Measurements from ENCODE around the gene USP49.

Gene USP49

GRCh38 chr6:41759905-41760579, 135.1 kb downstream of the USP49 start:
- no peak for DNase-seq (ENCODE audit: low read depth in 1 of 2, low spot score in 1 of 2)
- no peak for TF ChIP-seq JUND (IDR thresholded peaks at IDR 0.05; ENCODE audit: low read depth)
- in situ Hi-C loops (cut with HindIII; ENCODE audit: low pct_unique_long_range_greater_than_20kb, low sequenced_read_pairs), result no loop called here

- no peak for DNase-seq (ENCODE audit: low read depth in 1 of 2, low spot score in 1 of 2)
- no peak for TF ChIP-seq JUND (IDR thresholded peaks at IDR 0.05; ENCODE audit: low read depth)
- in situ Hi-C loops (cut with HindIII; ENCODE audit: low pct_unique_long_range_greater_than_20kb, low sequenced_read_pairs), result no loop called here
These were observed 135.9 kb downstream of the USP49 start for GRCh38 chr6:41759106-41759904.

GRCh38 chr6:41758641-41759035, 136.5 kb downstream of the USP49 start:
- in situ Hi-C loops (cut with HindIII; ENCODE audit: low pct_unique_long_range_greater_than_20kb, low sequenced_read_pairs), result no loop called here
- no peak for DNase-seq (ENCODE audit: low read depth in 1 of 2, low spot score in 1 of 2)
- no peak for TF ChIP-seq JUND (IDR thresholded peaks at IDR 0.05; ENCODE audit: low read depth)

- TF ChIP-seq JUND (IDR thresholded peaks at IDR 0.05; ENCODE audit: low read depth), result no peak
- no peak for DNase-seq (ENCODE audit: low read depth in 1 of 2, low spot score in 1 of 2)
- in situ Hi-C loops (cut with HindIII; ENCODE audit: low pct_unique_long_range_greater_than_20kb, low sequenced_read_pairs), result no loop called here
These were observed 137.1 kb downstream of the USP49 start for GRCh38 chr6:41757931-41758640.

- in situ Hi-C loops (cut with HindIII; ENCODE audit: low pct_unique_long_range_greater_than_20kb, low sequenced_read_pairs), result no loop called here
- TF ChIP-seq JUND (IDR thresholded peaks at IDR 0.05; ENCODE audit: low read depth), result no peak
- DNase-seq (ENCODE audit: low read depth in 1 of 2, low spot score in 1 of 2), result no peak
These were observed 137.9 kb downstream of the USP49 start for GRCh38 chr6:41757271-41757670.

- no peak for TF ChIP-seq JUND (IDR thresholded peaks at IDR 0.05; ENCODE audit: low read depth)
- DNase-seq (ENCODE audit: low read depth in 1 of 2, low spot score in 1 of 2), result no peak
- in situ Hi-C loops (cut with HindIII; ENCODE audit: low pct_unique_long_range_greater_than_20kb, low sequenced_read_pairs), result no loop called here
These were observed 138.8 kb downstream of the USP49 start for GRCh38 chr6:41756354-41756753.

GRCh38 chr6:41755895-41756294, 139.3 kb downstream of the USP49 start:
- no peak for DNase-seq (ENCODE audit: low read depth in 1 of 2, low spot score in 1 of 2)
- no peak for TF ChIP-seq JUND (IDR thresholded peaks at IDR 0.05; ENCODE audit: low read depth)
- in situ Hi-C loops (cut with HindIII; ENCODE audit: low pct_unique_long_range_greater_than_20kb, low sequenced_read_pairs), result no loop called here

GRCh38 chr6:41750374-41750773, 144.8 kb downstream of the USP49 start:
- no peak for DNase-seq (ENCODE audit: low read depth in 1 of 2, low spot score in 1 of 2)
- in situ Hi-C loops (cut with HindIII; ENCODE audit: low pct_unique_long_range_greater_than_20kb, low sequenced_read_pairs), result no loop called here
- no peak for TF ChIP-seq JUND (IDR thresholded peaks at IDR 0.05; ENCODE audit: low read depth)

GRCh38 chr6:41748542-41748941, 146.6 kb downstream of the USP49 start:
- TF ChIP-seq JUND (IDR thresholded peaks at IDR 0.05; ENCODE audit: low read depth), result no peak
- in situ Hi-C loops (cut with HindIII; ENCODE audit: low pct_unique_long_range_greater_than_20kb, low sequenced_read_pairs), result no loop called here
- no peak for DNase-seq (ENCODE audit: low read depth in 1 of 2, low spot score in 1 of 2)

- DNase-seq (ENCODE audit: low read depth in 1 of 2, low spot score in 1 of 2), result no peak
- no peak for TF ChIP-seq JUND (IDR thresholded peaks at IDR 0.05; ENCODE audit: low read depth)
- in situ Hi-C loops (cut with HindIII; ENCODE audit: low pct_unique_long_range_greater_than_20kb, low sequenced_read_pairs), result no loop called here
These were observed 147.1 kb downstream of the USP49 start for GRCh38 chr6:41748102-41748477.

GRCh38 chr6:41747256-41748101, 147.7 kb downstream of the USP49 start, which contains the start of gene PGC:
TSS of gene PGC (minus strand) at chr6:41747397. CDS start at chr6:41747334, 63 bp downstream.
- peak; percentile 35 to 85 for DNase-seq (ENCODE audit: low read depth in 1 of 2, low spot score in 1 of 2)

GRCh38 chr6:41746107-41746506, 149.1 kb downstream of the USP49 start:
- DNase-seq (ENCODE audit: low read depth in 1 of 2, low spot score in 1 of 2), result no peak
- TF ChIP-seq JUND (IDR thresholded peaks at IDR 0.05; ENCODE audit: low read depth), result no peak
- in situ Hi-C loops (cut with HindIII; ENCODE audit: low pct_unique_long_range_greater_than_20kb, low sequenced_read_pairs), result no loop called here

More at GRCh38 chr6:41747256-41748101, 147.7 kb downstream of the USP49 start, which contains the start of gene PGC:
- in situ Hi-C loops (cut with HindIII; ENCODE audit: low pct_unique_long_range_greater_than_20kb, low sequenced_read_pairs), result no loop called here
- no peak; the same call in 1 of the 2 replicates for TF ChIP-seq JUND (IDR thresholded peaks at IDR 0.05; ENCODE audit: low read depth)
